Right forelimb (tissue), 1 donor: Measurements from ENCODE around the gene PSTPIP2.
A peak's percentile ranks its signal among the peaks of the same experiment; 100 is the strongest.
"Not testable (repeated sequence)": the region's sequence is repeated elsewhere in the genome, so short reads cannot be mapped to it uniquely, and the experiment has no call there.

Experiments
- DNase-seq: peaks from one replicate; pipeline ENCODE4 v3.0.0-alpha.2; 2018

Gene PSTPIP2

GRCh38 chr18:46071653-46072375 is at the start of gene PSTPIP2:
Gene PSTPIP2 (minus strand): TSS chr18:46072260. CDS start chr18:46072188, 72 bp downstream.
- peak; percentile 79 for DNase-seq

GRCh38 chr18:46113751-46114150 is 41.7 kb upstream of the PSTPIP2 start:
- DNase-seq: no peak

- no peak for DNase-seq
Observed at GRCh38 chr18:46110406-46110805, 38.3 kb upstream of the PSTPIP2 start.

- no peak for DNase-seq
Observed at GRCh38 chr18:46109386-46109785, 37.3 kb upstream of the PSTPIP2 start.

GRCh38 chr18:46104128-46104911 is 32.3 kb upstream of the PSTPIP2 start, which contains the start of gene HAUS1:
Gene HAUS1 (plus strand): TSS chr18:46104385. CDS start chr18:46104412, 27 bp downstream.
- peak; percentile 94 for DNase-seq

- no peak for DNase-seq
Observed at GRCh38 chr18:46099463-46099862, 27.4 kb upstream of the PSTPIP2 start.

GRCh38 chr18:46098616-46098933 is 26.5 kb upstream of the PSTPIP2 start:
- DNase-seq: no peak

GRCh38 chr18:46097801-46098615 is 25.9 kb upstream of the PSTPIP2 start, which contains the start of gene ATP5F1A:
Gene ATP5F1A (minus strand): TSS chr18:46098296. CDS start chr18:46098231, 65 bp downstream.
- DNase-seq: peak; percentile 96

- DNase-seq: no peak
Observed at GRCh38 chr18:46097431-46097800, 25.4 kb upstream of the PSTPIP2 start.

GRCh38 chr18:46096651-46097300 is 24.7 kb upstream of the PSTPIP2 start:
- no peak for DNase-seq

GRCh38 chr18:46095532-46095931 is 23.5 kb upstream of the PSTPIP2 start:
- no peak for DNase-seq

- not testable (repeated sequence) for DNase-seq
Observed at GRCh38 chr18:46088501-46088900, 16.4 kb upstream of the PSTPIP2 start.

- no peak for DNase-seq
Observed at GRCh38 chr18:46084431-46084830, 12.4 kb upstream of the PSTPIP2 start.

- DNase-seq: no peak
Observed at GRCh38 chr18:46080156-46080555, 8.1 kb upstream of the PSTPIP2 start.

- DNase-seq: no peak
Observed at GRCh38 chr18:46079336-46079735, 7.3 kb upstream of the PSTPIP2 start.

GRCh38 chr18:46073474-46074331 is 1.6 kb upstream of the PSTPIP2 start:
- DNase-seq: no peak

- DNase-seq: no peak
Observed at GRCh38 chr18:46072959-46073358, 899 bp upstream of the PSTPIP2 start.

- DNase-seq: no peak
Observed at GRCh38 chr18:46072376-46072867, 362 bp upstream of the PSTPIP2 start.

GRCh38 chr18:46070815-46071652 is 1.0 kb downstream of the PSTPIP2 start:
- no peak for DNase-seq

GRCh38 chr18:46070232-46070631 is 1.8 kb downstream of the PSTPIP2 start:
- no peak for DNase-seq

GRCh38 chr18:46069524-46069923 is 2.5 kb downstream of the PSTPIP2 start:
- no peak for DNase-seq
